ENCODE results near the gene BAIAP2L1.
"Not testable (repeated sequence)": the region's sequence is repeated elsewhere in the genome, so short reads cannot be mapped to it uniquely, and the experiment has no call there.

Gene BAIAP2L1

DNA sequence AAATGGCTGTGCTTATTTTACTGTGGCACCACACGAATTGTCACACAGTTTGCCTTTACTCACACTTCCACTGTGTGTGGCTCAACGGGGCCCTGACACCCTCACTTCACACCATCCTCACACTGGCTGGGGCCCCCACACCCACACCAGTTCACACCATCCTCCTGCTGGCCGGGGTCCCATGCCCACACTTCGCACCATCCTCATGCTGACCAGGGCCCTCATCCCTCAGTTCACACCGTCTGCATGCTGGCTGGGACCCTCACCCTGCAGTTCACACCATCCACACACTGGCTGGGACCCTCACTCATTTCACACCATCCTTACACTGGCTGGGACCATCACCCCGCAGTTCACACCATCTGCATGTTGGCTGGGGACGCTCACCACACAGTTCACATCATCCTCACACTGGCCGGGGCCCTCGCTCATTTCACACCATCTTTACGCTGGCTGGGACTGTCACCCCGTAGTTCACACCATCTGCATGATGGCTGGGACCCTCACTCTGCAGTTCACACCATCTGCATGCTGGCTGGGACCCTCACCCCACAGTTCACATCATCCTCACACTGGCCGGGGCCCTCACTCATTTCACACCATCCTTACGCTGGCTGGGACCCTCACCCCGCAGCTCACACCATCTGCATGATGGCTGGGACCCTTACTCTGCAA is 83.4 kb downstream of the BAIAP2L1 start:
- DNase-seq (ENCODE audit: low read depth), result no peak
- no peak for TF ChIP-seq CTCF (IDR thresholded peaks at IDR 0.05; ENCODE audit: low read depth, low read length)
- no peak for TF ChIP-seq MYC (IDR thresholded peaks at IDR 0.05; ENCODE audit: low read depth, low read length)
- no peak for TF ChIP-seq POLR2A (IDR thresholded peaks at IDR 0.05; ENCODE audit: extremely low read depth, insufficient read length)
- TF ChIP-seq, protein P1, sequence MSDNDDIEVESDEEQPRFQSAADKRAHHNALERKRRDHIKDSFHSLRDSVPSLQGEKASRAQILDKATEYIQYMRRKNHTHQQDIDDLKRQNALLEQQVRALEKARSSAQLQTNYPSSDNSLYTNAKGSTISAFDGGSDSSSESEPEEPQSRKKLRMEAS (IDR thresholded peaks at IDR 0.05; ENCODE audit: low read depth, low read length), result no peak
- H3K4me3 ChIP-seq (ENCODE audit: low read depth, low read length), result no peak overlapping the region

DNA sequence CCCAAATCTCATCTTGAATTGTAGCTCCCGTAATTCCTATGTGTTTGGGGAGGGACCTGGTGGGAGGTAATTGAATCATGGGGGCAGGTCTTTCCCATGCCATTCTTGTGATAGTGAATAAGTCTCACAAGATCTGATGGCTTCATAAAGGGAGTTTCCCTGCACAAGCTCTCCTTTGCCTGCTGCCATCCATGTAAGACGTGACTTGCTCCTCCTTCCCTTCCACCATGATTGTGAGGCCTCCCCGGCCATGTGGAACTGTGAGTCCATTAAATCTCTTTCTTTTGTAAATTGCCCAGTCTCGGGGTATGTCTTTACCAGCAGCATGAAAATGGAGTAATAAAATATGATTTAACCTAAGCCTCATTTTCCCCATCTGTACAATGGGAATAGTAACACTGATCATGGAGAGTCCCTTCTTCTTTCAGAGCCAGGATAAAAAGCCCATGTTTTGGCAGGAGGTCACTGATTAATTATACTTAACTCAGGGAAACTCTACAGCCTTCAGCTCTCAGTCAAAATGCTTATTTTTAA is 84.8 kb downstream of the BAIAP2L1 start:
- not testable (repeated sequence) for H3K4me3 ChIP-seq (ENCODE audit: low read depth, low read length); DNase-seq (ENCODE audit: low read depth)

DNA sequence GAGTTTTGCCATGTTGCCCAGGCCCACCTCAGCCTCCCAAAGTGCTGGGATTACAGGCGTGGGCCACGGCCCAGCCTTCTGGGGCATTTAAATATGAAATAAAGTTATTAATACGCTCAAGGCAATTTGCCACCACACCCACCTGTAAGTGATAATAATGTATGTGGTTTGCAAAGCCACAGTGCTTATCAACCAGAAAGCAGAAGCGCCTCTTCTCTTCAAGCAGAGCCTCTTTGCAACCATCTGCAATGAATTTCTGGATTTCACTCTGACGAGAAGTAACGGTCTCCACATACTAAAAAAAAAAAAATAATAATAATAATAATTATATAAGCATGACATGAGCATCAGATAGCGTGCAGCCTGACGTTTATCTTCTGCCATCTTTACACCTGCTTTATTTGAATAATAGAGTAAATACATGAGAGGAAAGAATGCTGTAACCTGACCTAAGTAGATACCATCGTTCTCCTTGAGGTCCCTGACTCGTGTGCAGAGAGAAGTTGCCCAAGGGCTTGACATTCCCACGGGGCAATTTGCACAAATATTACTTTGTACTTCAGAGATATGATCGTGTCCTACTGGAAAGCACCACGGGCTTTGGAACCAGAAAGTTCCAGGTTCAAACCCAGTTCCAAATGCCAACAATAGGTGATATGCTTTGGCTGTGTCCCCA is 85.4 kb downstream of the BAIAP2L1 start:
- TF ChIP-seq CTCF (IDR thresholded peaks at IDR 0.05; ENCODE audit: low read depth, low read length), result no peak
- TF ChIP-seq, protein P1 (IDR thresholded peaks at IDR 0.05; ENCODE audit: low read depth, low read length), result no peak
- no peak for TF ChIP-seq POLR2A (IDR thresholded peaks at IDR 0.05; ENCODE audit: extremely low read depth, insufficient read length)
- TF ChIP-seq MYC (IDR thresholded peaks at IDR 0.05; ENCODE audit: low read depth, low read length), result no peak

DNA sequence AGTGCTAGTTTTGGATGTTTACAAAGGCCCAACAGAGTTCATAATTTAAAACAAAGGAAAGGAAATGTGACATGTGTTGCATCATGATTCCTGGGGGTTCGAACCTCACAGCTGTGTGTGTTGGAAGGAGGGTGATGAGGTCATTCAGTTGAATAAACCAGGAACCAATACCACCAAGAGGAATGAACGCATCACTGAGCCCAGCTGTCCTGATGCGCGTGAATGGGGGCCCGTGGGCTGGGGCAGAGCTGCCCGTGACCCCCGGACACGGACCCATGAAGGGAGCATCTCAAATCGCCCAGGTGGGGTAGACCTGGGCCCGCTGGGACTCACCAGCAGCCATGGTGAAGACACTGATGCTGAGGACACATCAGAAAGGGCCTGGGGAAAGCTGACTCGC is 86.4 kb downstream of the BAIAP2L1 start:
- no peak overlapping the region for H3K4me3 ChIP-seq (ENCODE audit: low read depth, low read length)
- no peak for DNase-seq (ENCODE audit: low read depth)
- TF ChIP-seq CTCF (IDR thresholded peaks at IDR 0.05; ENCODE audit: low read depth, low read length) (no peak), POLR2A (IDR thresholded peaks at IDR 0.05; ENCODE audit: extremely low read depth, insufficient read length) (no peak), MYC (IDR thresholded peaks at IDR 0.05; ENCODE audit: low read depth, low read length) (no peak)
- TF ChIP-seq, protein P1 (IDR thresholded peaks at IDR 0.05; ENCODE audit: low read depth, low read length), result no peak

More for the DNA sequence above, 85.4 kb downstream of the BAIAP2L1 start:
- no peak overlapping the region for H3K4me3 ChIP-seq (ENCODE audit: low read depth, low read length)
- no peak for DNase-seq (ENCODE audit: low read depth)

- H3K4me3 ChIP-seq (ENCODE audit: low read depth, low read length), result no peak overlapping the region
- no peak for TF ChIP-seq CTCF (IDR thresholded peaks at IDR 0.05; ENCODE audit: low read depth, low read length)
- TF ChIP-seq, protein P1 (IDR thresholded peaks at IDR 0.05; ENCODE audit: low read depth, low read length), result no peak
- TF ChIP-seq POLR2A (IDR thresholded peaks at IDR 0.05; ENCODE audit: extremely low read depth, insufficient read length), result no peak
- no peak for TF ChIP-seq MYC (IDR thresholded peaks at IDR 0.05; ENCODE audit: low read depth, low read length)
- no peak for DNase-seq (ENCODE audit: low read depth)
Measured at GRCh38 chr7:98312201-98312600, 88.7 kb downstream of the BAIAP2L1 start.

DNA sequence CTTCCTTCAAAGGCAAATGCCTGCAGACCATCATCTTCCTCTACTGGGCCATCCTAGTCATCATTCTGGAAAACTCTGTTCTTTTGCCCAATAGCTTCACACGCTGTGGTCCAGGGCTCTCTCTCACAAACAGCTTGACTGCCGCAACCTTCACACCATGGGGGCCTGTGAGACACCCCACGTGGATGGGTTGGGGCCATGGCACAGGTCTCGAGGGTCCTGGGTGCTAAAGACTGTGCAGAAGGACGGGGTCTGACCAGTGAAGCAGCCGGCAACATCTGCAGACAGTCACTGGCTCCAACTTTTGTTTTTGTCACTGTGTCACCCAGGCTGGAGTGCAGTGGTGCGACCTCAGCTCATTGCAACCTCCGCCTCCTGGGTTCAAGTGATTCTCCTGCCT is 91.3 kb downstream of the BAIAP2L1 start:
- DNase-seq (ENCODE audit: low read depth), result no peak
- TF ChIP-seq, protein P1 (IDR thresholded peaks at IDR 0.05; ENCODE audit: low read depth, low read length), result no peak
- TF ChIP-seq CTCF (IDR thresholded peaks at IDR 0.05; ENCODE audit: low read depth, low read length), result no peak

More for the DNA sequence above, 91.3 kb downstream of the BAIAP2L1 start:
- no peak overlapping the region for H3K4me3 ChIP-seq (ENCODE audit: low read depth, low read length)

All from NB4 (cell line).